GM19238 (cell line): Measurements from ENCODE around the gene ISOC2.
"Not testable (repeated sequence)": the region's sequence is repeated elsewhere in the genome, so short reads cannot be mapped to it uniquely, and the experiment has no call there.

Experiments used
- DNase-seq: peaks from one replicate; pipeline ENCODE4 v3.0.0; 2011; ENCODE audit warnings: low spot score; ENCODE audit not compliant: insufficient read length

ISOC2 gene

DNA sequence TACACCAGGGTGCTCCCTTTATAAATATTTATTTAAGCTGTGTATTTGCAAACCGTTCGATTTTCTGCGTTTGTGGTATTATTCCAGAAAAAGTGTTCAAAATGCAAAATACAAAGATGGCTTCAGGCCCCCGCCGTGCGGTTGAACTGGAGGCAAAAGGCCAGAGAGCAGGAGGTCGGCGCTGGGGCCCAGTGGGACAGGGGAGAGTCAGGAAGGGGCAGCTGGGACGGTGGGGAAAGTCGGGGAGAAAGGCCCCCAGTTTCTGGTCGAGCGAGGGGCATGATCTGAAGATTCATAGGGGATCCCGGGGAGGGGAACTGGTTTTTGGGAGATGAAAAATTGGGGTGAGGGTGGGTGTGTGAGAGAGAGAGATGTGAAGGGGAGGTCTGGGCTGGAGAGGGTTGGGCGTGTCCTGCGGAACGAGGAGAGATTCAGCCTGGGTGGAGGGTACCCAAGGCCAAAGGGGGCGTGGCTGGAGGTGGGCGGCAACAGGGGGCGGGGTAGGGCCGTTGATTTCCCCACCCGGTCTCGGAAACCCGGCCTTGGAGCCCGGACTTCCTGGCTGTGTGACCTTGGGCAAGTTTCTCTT lies 678 bp downstream of the ISOC2 start:
- no peak for DNase-seq

DNA sequence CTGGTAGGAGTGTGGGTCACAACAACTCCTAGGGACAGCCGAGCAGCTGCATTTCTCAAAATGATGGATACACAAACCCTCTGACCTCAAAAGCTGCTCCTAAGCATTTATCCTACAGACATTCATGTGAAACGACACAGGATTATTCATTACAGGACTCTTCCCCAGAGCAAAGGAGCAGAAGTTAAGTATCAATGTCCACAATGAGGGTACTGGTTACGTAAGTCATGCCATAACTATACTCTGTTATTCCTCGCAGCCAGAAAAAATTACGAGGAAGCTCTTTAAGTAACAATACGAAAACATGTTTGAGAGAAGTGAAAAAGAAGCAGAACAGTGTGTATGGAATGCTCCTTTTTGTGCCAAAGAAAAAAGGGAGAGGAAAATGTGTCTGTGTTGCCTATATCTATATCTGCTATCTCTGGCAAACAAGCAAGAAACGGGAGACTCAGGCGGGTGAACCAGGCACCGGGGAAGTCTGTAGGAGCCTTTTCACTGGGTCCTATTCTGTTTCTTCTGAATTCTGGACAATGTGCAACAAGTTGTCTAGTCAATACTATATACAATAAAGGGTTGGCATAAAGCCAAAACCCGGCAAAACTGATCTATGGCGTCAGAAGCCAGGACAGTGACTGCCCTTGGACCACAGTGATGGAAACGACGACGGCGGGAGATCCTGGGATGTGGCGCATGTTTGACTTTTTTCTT lies 1.3 kb downstream of the ISOC2 start:
- no peak for DNase-seq

DNA sequence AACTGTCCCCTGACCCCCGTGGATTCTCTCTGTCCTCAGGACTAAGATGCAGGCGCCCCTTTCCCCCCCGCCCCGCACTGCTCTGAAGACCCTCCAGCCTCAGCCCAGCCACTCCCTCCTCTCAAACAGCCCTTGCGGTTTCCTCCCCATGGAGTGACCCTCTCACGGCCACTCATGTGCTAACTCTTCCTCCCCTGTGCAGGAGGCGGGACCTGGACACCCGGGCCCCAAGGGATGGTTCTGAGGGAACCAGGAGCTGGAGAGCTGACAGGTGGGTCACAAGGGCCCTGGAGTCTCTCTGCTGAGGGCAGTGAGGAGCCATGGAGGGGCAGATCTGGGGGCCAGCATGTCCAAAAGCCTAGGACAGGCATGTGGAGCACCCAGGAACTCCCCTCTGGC lies 1.9 kb downstream of the ISOC2 start:
- DNase-seq: no peak

DNA sequence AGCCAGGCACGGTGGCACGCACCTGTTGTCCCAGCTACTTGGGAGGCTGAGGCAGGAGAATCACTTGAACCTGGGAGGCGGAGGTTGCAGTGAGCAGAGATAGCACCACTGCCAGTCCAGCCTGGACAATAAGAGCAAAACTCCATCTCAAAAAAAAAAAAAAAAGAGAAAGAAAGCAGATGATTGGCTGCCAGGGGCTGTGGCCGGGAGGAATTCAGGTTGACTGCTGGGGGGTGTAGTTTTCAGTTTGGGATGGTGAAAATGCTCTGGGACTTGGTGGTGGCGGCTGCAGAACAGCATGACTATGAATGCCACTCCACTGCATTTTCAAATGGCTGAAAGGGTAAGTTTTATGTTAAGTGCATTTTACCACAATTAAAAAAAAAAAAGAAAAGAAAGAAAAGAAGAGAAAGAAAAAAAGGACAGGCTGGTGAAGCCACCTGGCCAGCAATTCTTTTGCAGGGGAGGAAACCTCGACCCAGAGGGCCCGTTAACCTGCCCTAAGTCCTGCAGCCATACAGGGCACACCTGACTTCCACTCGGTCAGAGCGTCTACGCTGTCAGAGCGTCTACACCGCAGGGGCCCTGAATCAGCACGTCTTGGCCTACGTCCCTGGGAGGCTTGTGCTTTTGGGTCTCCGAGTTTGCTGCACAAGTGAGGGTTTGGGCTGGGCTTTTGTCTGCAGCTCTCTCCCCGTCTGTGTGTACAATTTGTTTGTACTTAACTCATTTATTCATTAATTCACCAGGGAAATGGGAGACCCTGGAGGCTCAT lies 3.6 kb downstream of the ISOC2 start:
- no peak for DNase-seq

DNA sequence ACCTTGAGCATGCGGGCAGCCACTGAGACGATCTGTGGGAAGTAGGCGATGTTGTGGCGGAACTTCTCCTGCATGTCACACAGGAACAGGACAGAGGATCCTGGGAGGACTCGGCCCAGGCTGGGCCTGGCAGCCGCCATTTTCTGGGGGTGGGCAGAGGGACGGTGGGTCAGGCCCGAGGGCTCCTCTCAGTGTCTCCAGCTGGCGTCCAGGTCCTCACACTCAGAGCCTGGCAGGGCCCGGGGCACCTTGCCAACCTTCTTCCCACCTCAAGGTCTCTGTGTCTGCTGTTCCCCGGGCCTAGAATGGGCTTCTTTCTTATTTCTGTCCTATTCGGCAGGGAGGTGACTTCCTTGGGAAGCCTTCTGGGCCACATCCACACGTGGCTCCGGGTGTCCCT lies 5.1 kb downstream of the ISOC2 start:
- DNase-seq: no peak

DNA sequence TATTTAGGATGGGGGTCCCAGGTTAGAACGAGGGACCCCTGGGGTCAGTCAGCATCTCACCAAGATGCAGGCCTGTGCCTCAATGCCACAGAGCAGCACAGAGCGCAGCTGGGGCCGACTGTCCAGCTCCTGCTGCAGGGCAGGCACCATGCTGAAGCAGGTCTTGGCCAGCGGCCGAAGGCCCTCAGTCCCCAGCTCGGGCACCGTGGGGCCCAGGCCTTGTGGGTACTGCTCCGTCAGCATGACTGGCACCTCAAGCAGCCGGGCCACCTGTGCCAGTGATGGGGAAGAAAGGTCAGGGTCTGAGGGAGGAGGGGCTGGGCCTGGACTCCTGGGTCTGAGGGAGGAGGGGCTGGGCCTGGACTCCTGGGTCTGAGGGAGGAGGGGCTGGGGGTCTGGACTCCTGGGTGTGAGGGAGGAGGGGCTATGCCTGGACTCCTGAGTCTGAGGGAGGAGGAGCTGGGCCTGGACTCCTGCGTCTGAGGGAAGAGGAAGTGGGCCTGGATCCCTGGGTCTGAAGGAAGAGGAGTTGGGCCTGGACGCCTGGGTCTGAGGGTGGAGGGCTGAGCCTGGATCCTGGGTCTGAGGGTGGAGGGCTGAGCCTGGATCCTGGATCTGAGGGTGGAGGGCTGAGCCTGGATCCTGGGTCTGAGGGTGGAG lies 5.7 kb downstream of the ISOC2 start:
- DNase-seq: no peak

DNA sequence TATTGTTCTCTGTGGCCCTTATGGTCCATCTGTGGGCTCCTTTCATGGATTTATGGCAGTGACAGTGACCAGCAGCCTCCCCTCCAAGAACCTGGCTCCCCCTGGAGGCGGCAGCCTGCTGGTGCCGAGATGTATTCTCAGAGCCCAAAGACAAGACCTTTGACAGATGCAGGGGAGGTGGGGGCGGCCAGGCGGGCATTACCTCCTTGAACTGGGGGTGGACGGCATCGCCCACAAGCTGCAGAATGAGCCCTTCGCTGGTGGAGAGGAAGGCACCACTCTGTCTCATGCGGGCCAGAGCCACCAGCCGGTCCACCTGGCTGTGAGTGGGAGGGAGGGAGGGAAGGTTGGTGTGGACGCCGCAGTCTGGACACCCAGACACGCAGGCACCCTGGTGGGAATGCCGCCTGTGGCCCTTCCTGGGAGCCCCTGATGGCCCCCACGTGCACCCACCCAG lies 6.6 kb downstream of the ISOC2 start:
- no peak for DNase-seq

DNA sequence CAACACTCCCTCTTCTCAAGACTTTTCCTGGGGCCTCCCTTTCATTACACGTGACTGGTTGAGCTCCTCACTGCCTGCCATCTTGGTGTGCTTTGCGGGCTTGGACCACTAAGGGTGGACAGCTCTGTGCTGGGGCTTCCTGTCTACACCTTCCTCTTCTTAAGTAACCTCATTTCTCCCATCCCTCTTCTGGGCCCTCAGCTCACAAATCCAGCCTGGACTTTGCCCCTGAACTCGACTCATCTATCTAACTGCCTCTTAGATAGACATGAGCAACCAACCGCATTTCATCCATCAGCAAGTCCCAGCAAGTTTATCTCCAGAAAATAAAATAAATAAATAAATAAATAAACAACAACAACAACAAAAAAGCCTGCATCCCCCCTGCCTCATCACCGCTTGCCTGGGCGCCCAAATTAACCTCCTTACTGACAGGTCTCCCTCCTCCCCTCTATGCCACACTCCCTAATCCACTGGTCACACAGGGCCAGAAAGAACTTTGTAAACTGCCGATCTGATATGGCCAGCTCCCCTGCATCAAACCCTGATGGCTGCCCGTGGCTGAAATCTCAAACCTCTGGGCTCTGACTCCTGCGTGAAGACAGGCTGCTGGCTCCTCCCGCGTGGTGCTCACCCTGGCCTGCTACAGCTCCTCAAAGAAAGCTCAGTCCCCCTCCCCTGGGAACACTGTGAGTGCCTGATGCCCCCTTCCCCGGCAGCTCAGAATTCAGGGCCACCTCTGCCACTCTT lies 7.8 kb downstream of the ISOC2 start:
- DNase-seq: no peak

DNA sequence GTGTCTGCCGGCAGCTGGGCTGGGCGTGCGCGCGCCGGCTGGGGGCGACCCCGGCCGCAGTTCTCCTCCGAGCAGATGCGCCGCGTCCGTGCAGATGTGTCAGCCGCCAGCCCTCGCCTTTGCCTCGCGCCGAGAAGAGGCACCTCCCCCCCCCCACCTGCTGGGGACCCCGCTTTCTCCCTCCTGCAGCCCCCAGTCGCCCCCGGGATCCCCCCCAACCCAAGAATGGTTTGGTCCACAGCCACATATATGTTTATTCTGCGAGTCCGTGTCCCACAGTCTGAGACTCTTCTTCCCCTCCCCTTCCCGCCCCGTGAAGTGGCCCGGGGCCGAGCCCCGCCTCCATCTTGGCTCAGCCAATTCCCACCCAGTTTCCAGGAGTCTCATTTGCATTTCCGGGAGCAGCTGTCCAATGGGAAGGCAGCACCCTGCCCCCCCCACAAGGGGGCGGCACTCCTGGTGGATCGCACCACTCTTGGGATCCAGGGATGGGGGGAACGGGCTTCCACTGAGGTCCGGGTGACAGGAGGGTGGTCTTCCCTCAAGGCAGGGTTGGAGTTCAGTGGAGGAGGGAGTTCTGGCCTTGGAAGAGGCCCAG lies 8.6 kb downstream of the ISOC2 start:
- DNase-seq: no peak

DNA sequence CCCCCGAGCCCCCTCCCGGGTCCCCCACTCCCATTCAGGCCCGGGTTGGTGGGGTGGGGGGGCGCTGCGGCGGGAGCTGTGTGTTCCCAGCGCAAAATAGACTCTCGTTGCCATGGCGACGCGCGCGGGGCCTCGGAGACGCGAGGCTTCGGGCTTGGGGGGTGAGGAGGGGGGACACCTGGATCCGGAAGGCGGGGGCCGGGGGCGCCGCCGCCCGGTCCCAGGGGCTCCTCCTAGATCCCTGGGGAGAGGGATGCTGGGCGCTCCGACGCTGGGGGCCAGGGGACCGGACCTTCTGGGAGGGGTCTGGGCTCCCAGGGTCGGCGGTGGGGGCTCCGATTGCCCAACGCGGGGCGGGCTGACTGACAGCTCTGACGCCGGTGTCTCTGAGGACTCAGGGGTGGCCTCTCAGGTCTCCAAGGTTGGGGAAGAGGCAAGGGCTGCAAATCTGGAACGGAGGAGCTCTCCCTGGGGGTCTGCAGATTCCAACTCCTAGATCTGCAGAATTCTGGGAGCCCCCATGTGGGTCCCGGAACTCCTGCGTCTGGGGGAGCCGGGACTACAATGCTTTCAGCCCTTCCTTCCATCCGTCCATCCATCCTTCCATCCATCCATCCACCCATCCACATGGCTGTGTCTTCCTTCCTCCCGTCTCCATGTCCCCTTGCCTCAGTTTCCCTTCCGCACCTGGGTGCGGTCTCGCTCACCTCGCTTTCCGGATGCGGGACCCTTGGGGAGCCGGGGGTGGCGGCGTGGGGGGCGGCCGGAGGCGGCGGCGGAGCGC lies 9.3 kb downstream of the ISOC2 start:
- DNase-seq: no peak

DNA sequence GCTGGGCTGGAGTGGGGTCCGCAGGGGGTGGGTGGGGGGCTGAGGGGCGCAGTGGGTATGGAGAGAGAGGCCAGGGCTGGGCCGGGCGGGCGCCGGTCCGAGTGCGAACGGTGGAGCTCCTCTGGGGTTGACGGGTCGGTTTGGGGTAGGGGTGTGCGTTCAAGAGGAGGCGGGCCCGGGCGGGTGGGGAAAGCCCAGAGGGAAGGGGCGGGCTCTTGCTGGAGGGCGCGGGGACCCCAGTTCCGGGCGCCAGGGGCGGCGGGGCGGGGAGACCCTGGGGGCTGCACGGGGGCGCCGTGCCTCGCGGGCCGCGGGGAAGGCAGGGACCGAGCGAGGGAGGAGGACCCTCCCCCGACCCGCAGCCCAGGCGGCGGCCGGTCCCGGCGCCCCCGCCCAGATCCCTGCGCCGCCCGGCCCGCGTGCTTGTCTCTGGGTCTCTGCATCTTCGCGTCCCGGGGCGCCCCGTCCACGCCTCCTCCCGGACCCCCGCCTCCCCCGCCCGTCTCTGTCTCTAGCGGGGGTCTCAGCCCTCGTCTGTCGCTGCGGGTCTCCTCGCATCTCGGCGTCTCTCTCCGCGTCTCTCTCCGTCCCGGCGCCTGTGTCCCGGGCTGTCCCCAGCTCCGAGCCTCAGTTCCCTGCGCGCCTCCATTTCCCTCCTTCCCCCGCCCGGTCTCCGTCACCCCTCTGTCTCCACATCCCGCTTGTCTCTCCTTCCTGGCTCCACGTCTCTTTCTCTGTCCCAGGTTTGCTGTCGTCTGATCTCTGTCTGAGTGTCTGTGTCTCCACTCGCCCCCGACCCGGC lies 10.1 kb downstream of the ISOC2 start:
- no peak for DNase-seq

DNA sequence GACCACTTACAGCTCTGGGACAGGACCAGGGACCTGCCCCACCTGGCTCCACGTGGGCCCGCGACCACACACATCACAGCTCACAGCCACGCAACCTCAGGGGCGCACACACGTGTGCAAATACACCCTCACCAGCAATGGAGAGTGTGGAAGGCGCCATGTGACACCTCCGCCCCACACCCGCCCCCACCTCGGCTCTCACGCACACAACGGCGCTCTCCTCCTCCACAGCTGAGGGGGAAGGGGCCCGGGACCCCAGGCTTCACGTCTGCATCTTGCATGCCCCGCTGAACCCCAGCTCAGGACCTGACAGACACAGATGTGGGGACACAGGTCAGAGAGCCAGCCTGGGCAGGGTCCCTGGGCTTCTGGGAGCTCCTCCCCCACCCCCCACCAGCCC lies 12.0 kb downstream of the ISOC2 start:
- DNase-seq: no peak

DNA sequence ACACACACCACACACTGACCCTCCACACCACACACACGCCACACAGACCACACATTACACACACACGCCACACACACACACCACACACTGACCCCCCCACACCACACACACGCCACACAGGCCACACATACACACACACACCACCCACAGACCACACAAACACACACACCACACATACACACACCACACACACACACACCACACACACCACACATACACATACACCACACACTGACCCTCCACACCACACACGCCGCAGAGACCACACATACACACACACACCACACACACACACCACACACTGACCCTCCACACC lies 13.3 kb downstream of the ISOC2 start:
- not testable (repeated sequence) for DNase-seq

DNA sequence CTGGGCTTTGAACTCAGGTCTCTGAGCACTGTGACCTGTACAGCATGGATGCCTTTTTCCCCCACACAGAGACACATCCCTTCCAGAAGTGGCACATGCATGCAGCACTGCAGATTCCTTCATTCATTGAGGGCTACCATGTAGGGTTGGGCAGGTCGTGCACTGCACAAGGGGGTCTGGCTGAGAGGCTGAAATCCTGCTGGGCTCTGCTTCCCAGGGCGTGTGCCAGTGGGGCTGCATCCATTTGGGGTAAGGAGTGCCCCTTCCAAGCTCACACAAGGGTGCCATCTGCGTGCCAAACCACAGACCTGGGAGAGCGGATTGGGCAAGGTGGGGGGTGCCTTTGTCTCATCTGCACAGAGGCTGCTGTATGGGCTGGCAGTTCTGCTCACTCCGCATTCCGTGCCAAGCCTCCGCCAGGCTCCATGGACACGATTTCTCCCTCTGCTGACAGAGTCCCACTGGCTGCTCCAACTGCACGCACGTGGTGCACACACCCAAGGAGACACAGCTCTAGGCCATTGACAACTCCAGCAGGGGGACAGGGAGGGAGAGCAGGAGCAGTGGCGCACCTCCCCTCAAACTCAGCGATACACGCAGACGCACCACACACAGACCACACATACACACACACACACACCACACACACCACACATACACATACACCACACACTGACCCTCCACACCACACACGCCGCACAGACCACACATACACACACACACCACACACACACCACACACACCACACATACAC lies 13.8 kb downstream of the ISOC2 start:
- DNase-seq: no peak

DNA sequence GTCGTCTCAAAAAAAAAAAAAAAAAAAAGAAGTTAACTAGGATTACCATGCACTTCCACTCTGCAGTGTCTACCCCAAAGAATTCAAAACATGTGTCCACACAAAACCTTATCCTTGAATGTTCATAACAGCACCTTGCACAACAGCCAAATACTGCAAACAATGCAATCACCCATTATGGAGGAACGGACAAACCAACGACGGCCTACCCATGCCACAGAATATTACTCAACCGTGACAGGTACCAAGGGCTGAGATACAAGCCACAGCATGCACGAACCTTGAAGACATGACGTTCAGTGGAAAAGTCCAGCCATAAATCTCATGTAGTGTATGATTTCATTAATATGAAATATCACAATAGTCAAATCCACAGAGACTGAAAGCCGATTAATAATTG lies 15.4 kb downstream of the ISOC2 start:
- no peak for DNase-seq

DNA sequence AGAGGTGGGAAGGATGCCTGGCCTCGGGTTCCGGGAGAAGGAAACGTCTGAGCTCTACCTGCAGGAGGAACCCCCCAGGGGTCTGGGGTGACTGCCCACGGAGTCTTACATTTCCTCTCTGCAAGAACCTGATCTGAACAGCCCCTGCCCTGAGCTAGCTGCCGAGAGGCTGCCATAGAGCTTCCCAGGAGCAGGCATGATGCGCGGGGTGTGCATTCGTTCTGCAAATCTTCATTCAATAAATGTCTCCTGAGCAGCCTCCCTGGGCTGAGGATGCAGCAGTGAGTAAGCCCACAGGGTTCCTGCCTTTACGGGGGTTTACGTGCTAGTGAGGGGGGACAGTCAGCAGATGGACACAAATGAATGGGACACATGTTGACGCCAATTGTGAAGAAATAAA lies 16.8 kb downstream of the ISOC2 start:
- DNase-seq: no peak

DNA sequence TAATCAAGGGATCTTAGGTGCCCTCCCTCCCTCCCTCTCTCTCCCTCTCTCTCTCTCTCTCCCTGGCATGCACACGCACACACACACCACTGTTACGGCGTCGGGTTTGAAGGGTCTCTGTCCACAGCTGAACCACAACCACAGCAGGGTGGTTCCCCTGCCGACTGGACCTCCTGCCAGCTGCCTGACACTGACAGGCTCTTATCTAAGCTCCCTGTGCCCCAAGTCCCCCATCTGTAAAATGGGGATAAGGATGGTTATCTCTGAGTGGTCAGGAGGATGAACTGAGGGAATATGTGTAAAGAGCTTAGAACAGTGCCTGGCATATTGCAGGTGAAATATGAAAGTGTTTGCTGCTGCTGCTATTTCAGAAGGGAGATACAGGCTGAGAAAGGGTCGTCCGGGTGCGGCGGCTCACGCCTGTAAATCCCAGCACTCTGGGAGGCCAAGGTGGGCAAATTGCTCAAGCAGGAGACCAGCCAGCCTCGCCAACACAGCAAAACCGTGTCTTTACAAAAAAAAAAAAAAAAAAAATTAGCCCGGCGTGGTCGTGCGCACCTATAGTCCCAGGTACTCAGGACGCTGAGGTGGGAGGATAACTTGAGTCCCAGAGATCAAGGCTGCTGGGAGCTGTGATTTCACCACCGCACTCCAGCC lies 17.5 kb downstream of the ISOC2 start:
- no peak for DNase-seq
